CD4-positive, CD25-positive, alpha-beta regulatory T cell (primary cell): Measurements from ENCODE around the gene PREX1. TPM values are rescaled to one million over a fixed set of nuclear protein-coding genes. Genes with fewer than 3 reads are reported as not detected.

Experiments
- ATAC-seq, 2 donors: fragments of 150-1000 bp; cut with Tn5 transposase; one replicate each; pipeline ENCODE4 v1.10.0; 2021; ENCODE audit warnings: low read depth in 2 of 2, moderate number of reproducible peaks in 2 of 2, moderate library complexity in 1 of 2
- DNase-seq, 3 donors: peaks; one replicate each; pipeline versions ENCODE4 v3.0.0 to v3.0.0-alpha.2; 2012 to 2022; ENCODE audit warnings: mixed read lengths in 1 of 3
- H3K27ac ChIP-seq: one replicate; pipeline ENCODE4 v1.7.0; 2013; ENCODE audit warnings: mild to moderate bottlenecking, low read length; ENCODE audit not compliant: insufficient read depth, poor library complexity, severe bottlenecking
- H3K27me3 ChIP-seq: one replicate; pipeline ENCODE4 v1.7.0; 2013; ENCODE audit warnings: low read length; ENCODE audit not compliant: control insufficient read depth, insufficient read depth
- H3K36me3 ChIP-seq: one replicate; pipeline ENCODE4 v1.7.0; 2013; ENCODE audit warnings: mild to moderate bottlenecking, low read length, moderate library complexity; ENCODE audit not compliant: control insufficient read depth, insufficient read depth
- H3K4me1 ChIP-seq: 2 replicates; pipeline ENCODE4 v1.7.0; 2013; ENCODE audit warnings: mild to moderate bottlenecking, low read length; ENCODE audit not compliant: insufficient read depth, control insufficient read depth, poor library complexity, severe bottlenecking
- H3K4me3 ChIP-seq: one replicate; pipeline ENCODE4 v1.7.0; 2013; ENCODE audit warnings: low read depth, mild to moderate bottlenecking, low read length, moderate library complexity
- H3K9me3 ChIP-seq, 2 experiments: 1 replicate in 1 of 2; 2 replicates in 1 of 2; pipeline ENCODE4 v1.7.0; 2013; ENCODE audit warnings: low read length in 2 of 2, mild to moderate bottlenecking in 1 of 2, moderate library complexity in 1 of 2; ENCODE audit not compliant: control insufficient read depth in 2 of 2
- H3K27ac Mint-ChIP-seq, 3 donors: one replicate each; pipeline ENCODE4 v1.8.0; 2020 to 2022; ENCODE audit warnings: mild to moderate bottlenecking in 3 of 3, mixed read lengths in 3 of 3, moderate library complexity in 2 of 3
- H3K27me3 Mint-ChIP-seq: one replicate; pipeline ENCODE4 v1.8.0; 2022; ENCODE audit warnings: mild to moderate bottlenecking, mixed read lengths
- H3K36me3 Mint-ChIP-seq: one replicate; pipeline ENCODE4 v1.8.0; 2020; ENCODE audit warnings: mixed read lengths
- H3K4me1 Mint-ChIP-seq, 4 donors: one replicate each; pipeline ENCODE4 v1.8.0; 2020 to 2022; ENCODE audit warnings: mixed read lengths in 4 of 4, mild to moderate bottlenecking in 1 of 4
- H3K4me3 Mint-ChIP-seq, 4 donors: one replicate each; pipeline ENCODE4 v1.8.0; 2020 to 2022; ENCODE audit warnings: mild to moderate bottlenecking in 4 of 4, mixed read lengths in 4 of 4, moderate library complexity in 3 of 4
- H3K9me3 Mint-ChIP-seq, 7 donors: one replicate each; pipeline ENCODE4 v1.8.0; 2020 to 2022; ENCODE audit warnings: mixed read lengths in 7 of 7, mild to moderate bottlenecking in 3 of 7, moderate library complexity in 2 of 7
- polyA plus RNA-seq, 4 donors: library from polyadenylated mRNA; unstranded; fragments of 300-500 nt; fragmentation: Illumina TruSeq; gene quantifications; one replicate each; pipeline ENCODE4 v1.2.3, GENCODE V29; 2021
- total RNA-seq: library from RNA; stranded (reverse); gene quantifications from one replicate; pipeline ENCODE4 v1.2.3, GENCODE V29; 2022

The PREX1 gene
- total and polyA plus RNA-seq, 5 donors from 2014 or later, result 40.8 to 264 (median 57.0) TPM

- H3K9me3 ChIP-seq, result no peaks in the 10 kb centered on the region
Observed at GRCh38 chr20:48584391-48585060, 243.3 kb downstream of the PREX1 start.

GRCh38 chr20:48583801-48584200 lies 244.0 kb downstream of the PREX1 start:
- peaks cover 0 to 3% (median 0%) of the 10 kb centered on the region in 7 donors for H3K9me3 Mint-ChIP-seq
- DNase-seq (no peak), ATAC-seq (no peak)
- H3K27me3 Mint-ChIP-seq, result peaks cover 13% of the 10 kb centered on the region
- H3K27ac Mint-ChIP-seq, result no peak overlapping the region
- no peak overlapping the region for H3K4me3 Mint-ChIP-seq
- Histone ChIP-seq H3K36me3 (no peaks in the 10 kb centered on the region), H3K27me3 (peaks cover 2% of the 10 kb centered on the region), H3K27ac (no peak overlapping the region), H3K4me1 (no peaks in the 10 kb centered on the region), H3K4me3 (no peak overlapping the region), H3K9me3 (no peaks in the 10 kb centered on the region)
- H3K4me1 Mint-ChIP-seq, result peaks cover 0 to 5% (median 0%) of the 10 kb centered on the region in 4 donors
- H3K36me3 Mint-ChIP-seq, result no peaks in the 10 kb centered on the region

More at GRCh38 chr20:48584391-48585060, 243.3 kb downstream of the PREX1 start:
- no peak for ATAC-seq
- peaks cover 0 to 5% (median 0%) of the 10 kb centered on the region in 4 donors for H3K4me1 Mint-ChIP-seq
- H3K4me3 ChIP-seq, result no peak overlapping the region
- H3K4me1 ChIP-seq, result no peaks in the 10 kb centered on the region
- H3K9me3 Mint-ChIP-seq, result peaks cover 0 to 3% (median 0%) of the 10 kb centered on the region in 7 donors
- peaks cover 13% of the 10 kb centered on the region for H3K27me3 Mint-ChIP-seq
- no peaks in the 10 kb centered on the region for H3K36me3 Mint-ChIP-seq
- H3K27ac Mint-ChIP-seq, result no peak overlapping the region
- no peak overlapping the region for H3K27ac ChIP-seq
- no peak overlapping the region for H3K4me3 Mint-ChIP-seq
- DNase-seq, result no peak
- peaks cover 2% of the 10 kb centered on the region for H3K27me3 ChIP-seq
- H3K36me3 ChIP-seq, result no peaks in the 10 kb centered on the region

- H3K9me3 Mint-ChIP-seq, result peaks cover 0 to 3% (median 0%) of the 10 kb centered on the region in 7 donors
- H3K4me1 Mint-ChIP-seq, result peaks cover 0 to 5% (median 0%) of the 10 kb centered on the region in 4 donors
- H3K4me3 Mint-ChIP-seq, result no peak overlapping the region
- H3K27ac Mint-ChIP-seq, result no peak overlapping the region
- no peak for DNase-seq
- no peak overlapping the region for H3K27ac ChIP-seq
- no peak for ATAC-seq
- no peak overlapping the region for H3K4me3 ChIP-seq
- peaks cover 2% of the 10 kb centered on the region for H3K27me3 ChIP-seq
- no peaks in the 10 kb centered on the region for H3K36me3 Mint-ChIP-seq
- no peaks in the 10 kb centered on the region for H3K4me1 ChIP-seq
- peaks cover 13% of the 10 kb centered on the region for H3K27me3 Mint-ChIP-seq
- no peaks in the 10 kb centered on the region for H3K36me3 ChIP-seq
- no peaks in the 10 kb centered on the region for H3K9me3 ChIP-seq
Observed at GRCh38 chr20:48583171-48583570, 244.6 kb downstream of the PREX1 start.

- H3K9me3 Mint-ChIP-seq, result peaks cover 0 to 3% (median 0%) of the 10 kb centered on the region in 7 donors
- H3K4me1 ChIP-seq, result no peaks in the 10 kb centered on the region
- H3K36me3 Mint-ChIP-seq, result no peaks in the 10 kb centered on the region
- ATAC-seq (no peak), DNase-seq (no peak)
- H3K4me3 ChIP-seq, result no peak overlapping the region
- H3K9me3 ChIP-seq, result no peaks in the 10 kb centered on the region
- H3K36me3 ChIP-seq, result no peaks in the 10 kb centered on the region
- peaks cover 0 to 5% (median 0%) of the 10 kb centered on the region in 4 donors for H3K4me1 Mint-ChIP-seq
- peaks cover 13% of the 10 kb centered on the region for H3K27me3 Mint-ChIP-seq
- peaks cover 2% of the 10 kb centered on the region for H3K27me3 ChIP-seq
- no peak overlapping the region for H3K4me3 Mint-ChIP-seq
- no peak overlapping the region for H3K27ac Mint-ChIP-seq
- H3K27ac ChIP-seq, result no peak overlapping the region
Observed at GRCh38 chr20:48582673-48582985, 245.2 kb downstream of the PREX1 start.

GRCh38 chr20:48581167-48581566 lies 246.6 kb downstream of the PREX1 start:
- Histone ChIP-seq H3K36me3 (no peaks in the 10 kb centered on the region), H3K27ac (no peak overlapping the region), H3K4me3 (no peak overlapping the region), H3K27me3 (peaks cover 2% of the 10 kb centered on the region), H3K4me1 (no peaks in the 10 kb centered on the region), H3K9me3 (no peaks in the 10 kb centered on the region)
- Mint-ChIP-seq H3K9me3 (peaks cover 0 to 3% (median 0%) of the 10 kb centered on the region in 7 donors), H3K4me3 (no peak overlapping the region), H3K27me3 (peaks cover 8% of the 10 kb centered on the region), H3K36me3 (no peaks in the 10 kb centered on the region), H3K27ac (no peak overlapping the region), H3K4me1 (no peaks in the 10 kb centered on the region)
- ATAC-seq (no peak), DNase-seq (no peak)

GRCh38 chr20:48578397-48579098 lies 249.3 kb downstream of the PREX1 start:
- no peak overlapping the region for H3K4me3 ChIP-seq
- H3K27me3 ChIP-seq, result no peaks in the 10 kb centered on the region
- Mint-ChIP-seq H3K9me3 (peaks cover 0 to 2% (median 0%) of the 10 kb centered on the region in 7 donors), H3K27ac (peak overlapping the region in 1 of 3 donors; percentile 26), H3K4me3 (peak overlapping the region in 1 of 4 donors; percentile 32), H3K4me1 (no peaks in the 10 kb centered on the region), H3K36me3 (no peaks in the 10 kb centered on the region), H3K27me3 (peaks cover 18% of the 10 kb centered on the region)
- no peaks in the 10 kb centered on the region for H3K4me1 ChIP-seq
- no peaks in the 10 kb centered on the region for H3K9me3 ChIP-seq
- ATAC-seq (no peak), DNase-seq (no peak)
- H3K36me3 ChIP-seq, result no peaks in the 10 kb centered on the region
- no peak overlapping the region for H3K27ac ChIP-seq

- Mint-ChIP-seq H3K9me3 (peaks cover 0 to under 1% (median 0%) of the 10 kb centered on the region in 7 donors), H3K36me3 (no peaks in the 10 kb centered on the region), H3K4me3 (no peak overlapping the region), H3K27ac (no peak overlapping the region), H3K27me3 (peaks cover 14% of the 10 kb centered on the region), H3K4me1 (no peaks in the 10 kb centered on the region)
- H3K4me3 ChIP-seq, result no peak overlapping the region
- no peaks in the 10 kb centered on the region for H3K4me1 ChIP-seq
- H3K27me3 ChIP-seq, result no peaks in the 10 kb centered on the region
- no peak for ATAC-seq
- no peaks in the 10 kb centered on the region for H3K9me3 ChIP-seq
- H3K27ac ChIP-seq, result no peak overlapping the region
- H3K36me3 ChIP-seq, result no peaks in the 10 kb centered on the region
- no peak for DNase-seq
Observed at GRCh38 chr20:48577557-48577956, 250.2 kb downstream of the PREX1 start.
